Astrocyte of the cerebellum (primary cell): Measurements from ENCODE around the gene ARID3B.
"Not testable (repeated sequence)": the region's sequence is repeated elsewhere in the genome, so short reads cannot be mapped to it uniquely, and the experiment has no call there.

Experiments
- DNase-seq: peaks from one replicate; pipeline ENCODE4 v3.0.0-alpha.2; 2011; ENCODE audit warnings: low read depth
- H3K4me3 ChIP-seq: 2 replicates; pipeline ENCODE4 v1.5.1; 2011; ENCODE audit warnings: mild to moderate bottlenecking, low read depth, low read length, moderate library complexity
- in situ Hi-C: cut with HindIII; loops from 2 replicates; pipeline ENCODE4 v1.10.0; 2017; ENCODE audit warnings: low sequenced_read_pairs
- TF ChIP-seq, protein P1 (sequence below): IDR thresholded peaks from 2 replicates; pipeline ENCODE4 v1.5.1; 2012; ENCODE audit warnings: low read length, low read depth, moderate library complexity, mild to moderate bottlenecking; ENCODE audit errors: missing control alignments

The ARID3B gene

GRCh38 chr15:74504418-74504817, 36.6 kb upstream of the ARID3B start:
- TF ChIP-seq, protein P1, sequence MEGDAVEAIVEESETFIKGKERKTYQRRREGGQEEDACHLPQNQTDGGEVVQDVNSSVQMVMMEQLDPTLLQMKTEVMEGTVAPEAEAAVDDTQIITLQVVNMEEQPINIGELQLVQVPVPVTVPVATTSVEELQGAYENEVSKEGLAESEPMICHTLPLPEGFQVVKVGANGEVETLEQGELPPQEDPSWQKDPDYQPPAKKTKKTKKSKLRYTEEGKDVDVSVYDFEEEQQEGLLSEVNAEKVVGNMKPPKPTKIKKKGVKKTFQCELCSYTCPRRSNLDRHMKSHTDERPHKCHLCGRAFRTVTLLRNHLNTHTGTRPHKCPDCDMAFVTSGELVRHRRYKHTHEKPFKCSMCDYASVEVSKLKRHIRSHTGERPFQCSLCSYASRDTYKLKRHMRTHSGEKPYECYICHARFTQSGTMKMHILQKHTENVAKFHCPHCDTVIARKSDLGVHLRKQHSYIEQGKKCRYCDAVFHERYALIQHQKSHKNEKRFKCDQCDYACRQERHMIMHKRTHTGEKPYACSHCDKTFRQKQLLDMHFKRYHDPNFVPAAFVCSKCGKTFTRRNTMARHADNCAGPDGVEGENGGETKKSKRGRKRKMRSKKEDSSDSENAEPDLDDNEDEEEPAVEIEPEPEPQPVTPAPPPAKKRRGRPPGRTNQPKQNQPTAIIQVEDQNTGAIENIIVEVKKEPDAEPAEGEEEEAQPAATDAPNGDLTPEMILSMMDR: no peak
- no peak for DNase-seq

GRCh38 chr15:74504836-74505235, 36.2 kb upstream of the ARID3B start:
- in situ Hi-C loops: no loop called here
- no peak for DNase-seq
- no peak overlapping the region for H3K4me3 ChIP-seq
- TF ChIP-seq, protein P1: no peak

More at GRCh38 chr15:74504418-74504817, 36.6 kb upstream of the ARID3B start:
- no peak overlapping the region for H3K4me3 ChIP-seq
- in situ Hi-C loops: no loop called here

DNA sequence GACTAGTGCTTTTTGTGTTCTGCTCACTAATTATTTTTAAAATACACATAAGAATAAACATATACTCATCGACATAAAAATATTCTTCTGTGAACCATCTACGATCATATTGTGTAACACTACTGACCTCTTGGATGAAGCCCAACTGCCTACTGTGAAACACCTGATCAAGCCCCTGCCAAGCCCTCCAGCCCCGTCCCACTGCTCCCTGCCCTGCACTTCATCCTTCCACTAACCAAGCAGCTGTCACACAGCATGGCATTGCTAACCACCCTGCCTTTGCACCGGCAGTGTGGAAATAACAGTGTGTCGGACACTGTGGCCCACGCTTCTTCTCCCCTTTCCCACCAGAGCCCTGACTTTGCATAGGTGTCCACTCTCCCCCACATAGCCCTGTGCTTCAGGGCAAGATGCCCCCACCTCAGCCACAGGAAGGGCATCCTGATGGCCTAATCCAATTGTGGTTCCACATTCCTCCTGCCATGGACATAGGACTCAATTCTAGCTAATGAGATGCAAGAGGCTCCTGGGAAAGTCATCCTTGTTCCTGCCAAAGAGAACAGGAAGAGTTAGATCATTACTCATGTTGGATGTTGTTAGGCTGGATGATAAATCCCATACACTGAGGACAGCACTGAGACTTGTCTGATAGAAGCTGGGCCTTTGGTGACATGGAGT, 35.0 kb upstream of the ARID3B start:
- TF ChIP-seq, protein P1: no peak
- in situ Hi-C loops: no loop called here
- H3K4me3 ChIP-seq: no peak overlapping the region
- DNase-seq: no peak

GRCh38 chr15:74506515-74506840, 34.5 kb upstream of the ARID3B start:
- in situ Hi-C loops: no loop called here
- TF ChIP-seq, protein P1: no peak
- DNase-seq: no peak
- no peak overlapping the region for H3K4me3 ChIP-seq

DNA sequence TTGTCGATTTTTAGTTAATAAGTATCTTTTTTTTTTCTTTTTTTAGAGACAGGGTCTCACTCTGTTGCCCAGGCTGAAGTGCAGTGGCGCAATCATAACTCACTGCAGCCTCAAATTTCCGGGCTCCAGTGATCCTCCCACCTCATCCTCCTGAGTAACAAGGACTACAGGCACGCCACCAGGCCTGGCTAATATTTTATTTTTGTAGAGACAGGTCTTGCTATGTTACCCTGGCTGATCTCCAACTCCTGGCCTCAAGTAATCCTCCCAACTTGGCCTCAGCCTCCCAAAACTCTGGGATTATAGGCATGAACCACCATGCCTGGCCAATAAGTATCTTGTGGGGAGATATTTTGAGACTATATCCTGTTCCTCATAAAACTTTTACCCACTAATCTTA, 29.4 kb upstream of the ARID3B start:
- TF ChIP-seq, protein P1: no peak
- in situ Hi-C loops: no loop called here
- no peak for DNase-seq
- H3K4me3 ChIP-seq: no peak overlapping the region

- H3K4me3 ChIP-seq, DNase-seq, in situ Hi-C loops: not testable (repeated sequence)
Measured at GRCh38 chr15:74514059-74514458, 27.0 kb upstream of the ARID3B start.

DNA sequence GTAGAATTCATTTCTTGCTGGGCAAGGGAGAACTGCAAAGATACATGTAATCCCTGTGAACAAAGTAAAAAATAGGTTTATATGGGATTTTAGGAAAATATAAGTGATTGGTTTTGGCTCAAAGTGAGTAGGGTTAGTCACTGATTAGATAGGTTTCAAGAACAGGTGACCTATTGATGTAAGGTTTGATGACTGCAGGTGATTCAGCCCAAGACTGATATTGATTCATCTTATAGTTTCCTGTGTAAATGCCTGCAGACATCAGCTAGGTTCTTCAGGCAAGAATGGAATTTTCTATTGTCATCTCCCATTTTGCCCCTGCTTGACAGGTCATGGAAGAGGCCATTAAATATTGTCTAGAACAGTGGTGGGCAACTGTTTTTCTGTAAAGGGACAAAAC, 23.9 kb upstream of the ARID3B start:
- no peak overlapping the region for H3K4me3 ChIP-seq
- in situ Hi-C loops: no loop called here
- DNase-seq: no peak
- TF ChIP-seq, protein P1: no peak
